NOMO-1 treated with dmso at 0.1 percent for 144 hours (cell line): ENCODE data around the gene RAD51B.

ENCODE experiments used
- DNase-seq: peaks from one replicate; lab custom pipeline; 2025; ENCODE audit not compliant: unreplicated experiment; lab: John Stamatoyannopoulos, UW

The RAD51B gene

DNA sequence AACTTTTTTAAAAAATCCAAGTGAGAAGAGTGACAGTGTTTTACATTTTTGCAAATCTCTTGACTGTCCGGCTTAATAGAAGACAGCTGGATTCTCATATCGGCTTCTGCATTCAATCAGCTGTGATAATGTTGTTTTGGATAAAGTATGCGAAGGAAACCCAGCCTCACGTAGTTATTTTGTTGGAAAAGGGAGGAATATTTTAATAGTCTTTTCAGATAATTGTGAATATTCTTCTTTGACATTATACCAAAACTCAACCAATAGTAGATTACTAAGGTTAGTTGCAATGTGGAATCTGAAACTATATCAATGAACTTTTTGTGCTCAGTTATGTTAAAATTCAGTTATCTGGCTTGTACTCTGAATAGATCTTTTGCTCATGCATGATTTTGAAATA is 696.8 kb downstream of the RAD51B start:
- DNase-seq = no peak

DNA sequence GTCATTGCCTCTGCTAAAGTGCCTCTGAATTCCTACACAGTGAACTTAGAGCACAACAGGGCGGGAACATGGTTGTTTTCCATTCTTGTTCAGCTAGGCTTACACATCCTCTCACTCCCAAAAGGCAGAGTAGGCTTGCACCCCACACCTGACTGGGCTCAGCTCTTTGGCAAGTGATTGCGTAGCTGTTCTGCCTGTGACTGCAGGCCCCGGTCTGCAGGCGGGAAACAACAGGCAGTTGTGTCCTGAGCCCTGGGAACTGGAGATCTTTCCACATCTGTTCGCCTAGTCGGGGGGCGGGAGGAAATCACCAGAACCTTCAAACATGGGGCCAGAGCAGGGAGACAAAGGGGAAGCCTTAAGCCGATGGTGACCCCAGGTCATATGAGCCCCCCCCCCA is 698.6 kb downstream of the RAD51B start:
- DNase-seq = no peak

- no peak for DNase-seq
Measured at GRCh38 chr14:68518761-68519670, 699.4 kb downstream of the RAD51B start.

DNA sequence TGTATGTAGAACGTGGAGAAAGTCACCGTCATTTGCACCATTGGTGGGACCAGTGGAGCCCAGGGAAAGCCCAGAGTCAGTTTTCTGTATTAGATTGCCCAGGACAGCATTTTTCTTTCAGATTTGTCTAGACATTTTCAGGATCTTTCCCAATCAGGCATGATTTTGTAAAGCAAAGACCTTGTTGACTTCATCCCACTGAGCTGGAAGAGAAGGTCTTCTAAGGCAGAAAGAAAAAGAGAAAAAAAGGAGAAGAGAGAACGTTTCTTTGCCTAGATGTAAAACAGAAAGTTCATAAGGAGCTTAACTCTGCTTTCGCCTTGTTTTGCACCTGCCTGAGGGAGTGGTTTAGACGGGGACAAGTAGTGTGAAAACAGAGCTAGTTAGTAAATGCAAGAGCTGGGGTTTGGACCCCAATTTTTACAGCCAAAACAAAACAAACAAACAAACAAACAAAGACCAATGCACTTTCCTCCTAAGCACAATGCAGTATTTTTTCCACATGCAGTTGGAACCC is 700.1 kb downstream of the RAD51B start:
- no peak for DNase-seq

DNA sequence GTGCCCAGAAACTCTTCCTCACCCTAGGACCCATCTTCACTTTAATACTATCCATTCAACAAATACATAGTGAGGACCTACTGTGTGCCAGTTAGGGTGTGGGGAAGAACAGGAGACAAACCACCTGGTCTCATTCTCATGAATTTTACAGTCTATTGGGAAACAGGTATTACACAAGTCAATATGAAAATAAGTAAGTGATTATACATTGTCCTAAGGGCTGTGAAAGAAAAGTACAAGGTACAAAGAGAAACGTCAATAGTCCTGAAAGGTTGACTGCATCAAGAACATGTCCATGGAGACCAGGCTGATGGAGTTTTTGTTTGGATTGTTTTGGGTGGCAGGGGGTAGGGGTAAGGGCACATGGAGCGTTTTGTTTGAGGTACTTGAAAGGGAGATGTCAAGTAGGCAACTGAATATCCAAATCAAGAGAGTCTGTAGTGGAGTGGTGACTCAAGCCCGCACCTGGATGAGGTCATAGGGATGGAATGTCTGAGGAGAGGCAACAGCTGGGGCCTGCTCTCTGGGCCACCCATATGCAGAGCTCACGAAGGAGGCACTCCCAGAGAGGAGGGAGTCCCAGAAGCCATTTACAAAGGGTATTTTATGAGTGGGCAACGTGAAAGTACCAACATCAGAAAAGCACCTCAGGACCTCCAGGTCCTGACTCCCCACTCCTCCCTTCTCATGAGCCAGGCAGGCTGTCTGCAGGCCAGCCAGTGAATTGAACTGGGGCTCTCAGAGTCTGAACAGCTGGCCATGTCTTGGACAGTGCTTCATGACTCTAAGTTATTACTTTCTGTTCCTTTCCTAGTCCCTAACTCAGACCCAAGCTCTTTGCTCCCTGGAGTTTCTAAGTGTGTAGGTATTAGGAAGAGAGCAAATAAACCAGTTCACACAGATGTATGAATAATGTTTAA is 701.3 kb downstream of the RAD51B start:
- DNase-seq = no peak

GRCh38 chr14:68521557-68521901 is 702.0 kb downstream of the RAD51B start:
- DNase-seq = no peak

GRCh38 chr14:68521961-68522509 is 702.5 kb downstream of the RAD51B start:
- DNase-seq = no peak

- no peak for DNase-seq
Measured at GRCh38 chr14:68522510-68523325, 703.1 kb downstream of the RAD51B start.

DNA sequence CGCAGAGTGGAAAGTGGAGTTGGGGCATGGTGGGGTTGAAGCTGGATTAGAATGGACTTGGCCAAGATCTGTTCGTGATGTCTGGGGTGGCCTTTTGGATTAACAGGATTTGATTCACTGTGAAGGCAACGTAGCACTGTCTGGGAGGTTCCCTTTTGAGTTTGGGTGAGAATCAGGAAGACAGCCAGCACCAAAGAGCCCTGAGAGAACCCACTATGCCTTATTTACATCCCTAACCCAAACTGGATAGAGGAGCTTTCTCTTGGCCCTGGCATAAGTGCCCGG is 703.7 kb downstream of the RAD51B start:
- DNase-seq = no peak

- no peak for DNase-seq
Measured at GRCh38 chr14:68523989-68524725, 704.6 kb downstream of the RAD51B start.

DNA sequence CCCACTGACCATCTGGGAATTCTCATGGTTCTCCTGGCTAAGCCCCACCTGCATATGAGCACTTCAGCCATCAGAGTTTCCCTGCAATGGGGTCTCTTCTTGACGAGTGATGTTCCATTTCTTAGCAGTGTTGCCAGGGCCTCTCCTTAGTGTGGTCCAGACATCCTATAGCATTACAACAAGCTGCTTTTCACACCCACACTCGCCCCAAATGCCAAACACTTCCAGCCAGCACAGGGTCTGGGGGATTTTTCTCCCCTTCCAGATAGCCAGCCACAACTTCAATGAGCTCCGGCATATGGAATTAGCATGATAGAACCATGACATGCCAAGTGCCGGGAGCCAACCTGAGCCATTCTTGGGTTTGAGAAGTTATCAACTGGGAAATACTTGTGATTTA is 705.9 kb downstream of the RAD51B start:
- no peak for DNase-seq

DNA sequence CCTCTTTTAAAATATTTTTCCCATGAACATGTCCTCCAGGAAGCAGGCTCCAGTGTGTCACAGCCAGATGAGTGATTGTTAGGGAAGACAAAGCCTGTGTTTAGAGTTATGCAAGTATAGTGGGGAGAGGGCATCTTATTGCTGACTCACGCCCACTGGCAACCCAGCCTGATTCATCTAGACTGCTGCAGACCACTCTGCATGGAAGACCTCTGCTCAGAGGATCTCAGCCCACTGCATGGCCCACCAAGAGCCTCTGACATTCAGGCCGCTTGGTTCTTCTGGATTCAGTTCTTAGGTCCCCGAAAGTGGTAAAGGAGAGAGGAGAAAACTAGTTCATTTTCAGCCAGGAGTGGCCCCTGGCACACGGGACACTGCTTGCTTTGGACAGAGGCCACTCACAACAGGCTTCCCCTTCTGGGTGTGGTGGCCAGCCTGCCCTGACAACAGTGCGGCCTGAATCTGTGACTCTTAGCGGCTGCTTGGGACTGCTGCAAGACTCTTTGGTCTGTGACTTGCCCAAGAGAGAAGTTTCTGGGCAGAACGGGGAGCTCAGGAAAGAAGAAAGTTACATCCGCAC is 707.0 kb downstream of the RAD51B start:
- no peak for DNase-seq

DNA sequence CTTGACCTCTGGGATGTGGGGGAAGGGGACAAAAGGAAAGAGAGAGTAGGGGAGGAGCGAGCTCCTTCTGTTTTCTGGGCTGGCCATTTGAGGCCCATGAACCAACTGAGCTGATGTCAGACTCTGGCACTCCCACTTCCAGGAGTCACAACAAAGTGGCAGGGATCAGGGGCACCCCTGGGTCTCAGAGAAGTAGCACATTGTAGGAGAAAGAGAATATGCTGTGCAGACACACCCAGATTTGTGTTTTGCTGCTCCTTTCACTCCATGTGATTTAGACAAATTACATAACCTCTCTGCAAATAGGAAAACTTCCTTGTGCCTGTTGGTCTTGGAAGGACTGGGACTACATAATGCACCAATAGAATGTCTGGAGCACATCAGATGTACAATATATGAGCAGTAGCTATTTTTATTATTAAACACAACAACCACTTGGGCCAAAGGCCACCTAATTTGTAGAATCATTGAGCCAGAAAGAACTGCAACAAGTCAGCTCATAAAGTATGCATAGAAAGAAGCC is 707.8 kb downstream of the RAD51B start:
- DNase-seq = no peak

GRCh38 chr14:68528040-68528687 is 708.6 kb downstream of the RAD51B start:
- DNase-seq = no peak

- no peak for DNase-seq
Measured at GRCh38 chr14:68530443-68530842, 710.9 kb downstream of the RAD51B start.

DNA sequence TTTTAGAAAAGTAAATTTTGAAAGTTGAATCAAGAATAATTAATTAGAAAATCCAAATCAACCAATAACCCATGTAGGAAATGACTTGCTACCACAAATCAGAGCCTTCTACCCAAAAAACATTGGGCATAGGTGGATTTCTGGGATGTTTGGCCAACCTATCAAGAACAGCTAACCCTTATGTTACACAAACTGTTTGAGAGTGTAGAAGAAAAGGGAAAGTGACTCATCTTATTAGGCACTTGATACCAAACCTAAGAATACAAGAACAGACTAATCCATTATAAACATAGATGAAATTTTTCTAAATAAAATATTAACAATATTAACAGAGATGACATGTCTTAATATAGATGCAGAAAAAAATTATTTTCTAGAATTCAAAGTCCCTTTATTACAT is 712.9 kb downstream of the RAD51B start:
- no peak for DNase-seq

DNA sequence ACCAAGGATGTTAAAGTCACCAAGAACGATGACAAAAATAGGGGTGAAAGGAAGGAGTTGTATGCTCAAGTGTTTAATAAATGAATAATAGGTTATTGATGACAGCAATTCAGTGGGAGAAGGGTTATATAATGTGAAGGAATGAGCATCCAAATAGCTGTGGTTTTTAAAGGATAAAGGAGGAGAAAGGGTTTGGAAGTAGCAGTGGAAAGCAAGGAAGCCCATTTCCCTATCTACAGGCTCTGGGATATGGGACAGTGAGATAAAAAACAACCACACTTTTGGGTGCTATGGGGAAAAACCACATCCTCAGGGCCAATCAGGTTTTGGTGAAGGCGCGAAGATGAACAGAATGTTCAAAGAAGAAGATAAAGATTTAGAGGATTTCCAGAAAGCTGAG is 714.7 kb downstream of the RAD51B start:
- DNase-seq = no peak

DNA sequence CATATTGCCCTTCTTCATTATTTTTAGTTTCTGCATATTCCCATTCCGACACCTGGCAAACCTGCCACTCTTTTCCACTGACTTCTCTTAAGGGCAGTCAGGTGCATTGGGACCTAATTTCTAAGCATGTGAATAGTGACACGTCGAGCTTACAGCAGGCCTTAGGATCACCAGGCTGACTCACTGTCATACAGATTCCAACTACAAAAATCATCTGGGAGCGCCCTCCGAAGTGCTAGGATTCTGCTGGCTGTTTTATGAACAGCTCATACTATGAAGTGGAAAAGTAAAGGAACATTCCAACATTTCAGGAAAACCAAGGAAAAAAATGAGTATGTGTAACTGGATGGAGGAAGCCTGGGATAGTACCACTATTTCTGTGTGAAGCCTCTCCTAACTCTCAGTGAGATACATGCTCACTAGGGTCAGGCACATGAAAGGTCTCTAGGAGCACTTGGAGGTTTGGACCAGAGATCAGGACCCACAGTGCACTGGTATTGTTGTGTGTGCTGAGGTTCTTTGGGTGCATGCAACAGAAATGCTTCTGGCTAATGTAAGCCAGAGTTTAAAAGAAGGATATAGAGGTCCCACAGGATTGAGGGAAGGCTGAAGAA is 715.9 kb downstream of the RAD51B start:
- DNase-seq = no peak

DNA sequence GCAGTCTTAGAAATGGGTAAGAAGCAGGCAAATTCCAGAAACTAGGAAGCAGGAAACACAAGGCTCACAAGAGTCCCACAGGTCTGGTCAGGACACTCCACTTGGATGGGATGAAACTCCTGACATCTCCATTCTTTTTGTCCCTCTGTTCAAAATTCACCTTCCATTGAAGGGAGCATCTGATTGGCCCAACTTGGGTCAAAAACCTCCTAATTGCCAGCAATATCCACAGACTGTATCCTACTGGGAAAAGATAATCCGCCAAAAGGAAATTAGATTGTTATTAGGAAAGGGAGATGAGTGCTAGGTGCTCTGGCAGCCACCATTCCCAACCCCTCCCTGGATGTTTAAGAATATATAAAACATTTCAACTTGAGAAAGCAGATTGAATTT is 716.4 kb downstream of the RAD51B start:
- no peak for DNase-seq
